Keratinocyte (primary cell): ENCODE results near the gene PSMB5. TPM values are rescaled to one million over a fixed set of nuclear protein-coding genes. Genes with fewer than 3 reads are reported as not detected.

Source experiments
- DNase-seq: peaks from one replicate; pipeline ENCODE4 v3.0.0-alpha.2; 2011; ENCODE audit warnings: low read depth, missing footprints, low spot score
- FAIRE-seq: peaks from 2 replicates; lab custom pipeline; 2011; peaks lifted over from hg19 to GRCh38; lab: Jason Lieb, UNC
- H2AFZ ChIP-seq: 2 replicates; pipeline ENCODE4 v1.6.0; 2012; ENCODE audit warnings: low read length, control low read depth, inconsistent platforms; ENCODE audit not compliant: control insufficient read depth
- H3K27ac ChIP-seq: 2 replicates; pipeline ENCODE4 v1.5.1; 2011; ENCODE audit warnings: low read length; ENCODE audit not compliant: control insufficient read depth, insufficient read depth
- H3K27me3 ChIP-seq: 3 replicates; pipeline ENCODE4 v1.6.0; 2011; ENCODE audit warnings: low read length; ENCODE audit not compliant: control insufficient read depth, insufficient read depth; ENCODE audit errors: extremely low read depth
- H3K36me3 ChIP-seq, 2 experiments: 2 replicates in 1 of 2; 3 replicates in 1 of 2; pipeline ENCODE4 v1.5.1; 2011; ENCODE audit warnings: low read length in 2 of 2, mild to moderate bottlenecking in 1 of 2; ENCODE audit not compliant: control insufficient read depth in 2 of 2, insufficient read depth in 2 of 2; ENCODE audit errors: extremely low read depth in 1 of 2
- H3K4me1 ChIP-seq: 3 replicates; pipeline ENCODE4 v1.5.1; 2011; ENCODE audit warnings: low read length; ENCODE audit not compliant: control insufficient read depth, insufficient read depth; ENCODE audit errors: extremely low read depth
- H3K4me2 ChIP-seq: 3 replicates; pipeline ENCODE4 v1.6.0; 2011; ENCODE audit warnings: low read depth, low read length; ENCODE audit not compliant: control insufficient read depth, insufficient read depth; ENCODE audit errors: extremely low read depth
- H3K4me3 ChIP-seq, 3 experiments: fragments of 200-600 bp in 1 of 3; sonication (generic) in 1 of 3; 2 replicates in 2 of 3; 3 replicates in 1 of 3; pipeline ENCODE4 v1.5.1; 2011 to 2016; ENCODE audit warnings: low read length in 3 of 3, mild to moderate bottlenecking in 3 of 3, control low read depth in 2 of 3, inconsistent platforms in 1 of 3, low read depth in 1 of 3, mixed read lengths in 1 of 3, mixed run types in 1 of 3, moderate library complexity in 1 of 3; ENCODE audit not compliant: control insufficient read depth in 2 of 3, insufficient read depth in 2 of 3; ENCODE audit errors: extremely low read depth in 1 of 3
- H3K79me2 ChIP-seq: 2 replicates; pipeline ENCODE4 v1.6.0; 2012; ENCODE audit warnings: low read length; ENCODE audit not compliant: control insufficient read depth, insufficient read depth
- H3K9ac ChIP-seq: 3 replicates; pipeline ENCODE4 v1.6.0; 2011; ENCODE audit warnings: low read length; ENCODE audit not compliant: control insufficient read depth, insufficient read depth; ENCODE audit errors: extremely low read depth
- H3K9me1 ChIP-seq: 3 replicates; pipeline ENCODE4 v1.6.0; 2011; ENCODE audit warnings: low read length; ENCODE audit not compliant: control insufficient read depth, insufficient read depth; ENCODE audit errors: extremely low read depth
- H3K9me3 ChIP-seq: 2 replicates; pipeline ENCODE4 v1.5.1; 2012; ENCODE audit warnings: low read depth, low read length; ENCODE audit not compliant: control insufficient read depth
- H4K20me1 ChIP-seq: 3 replicates; pipeline ENCODE4 v1.6.0; 2011; ENCODE audit warnings: low read length; ENCODE audit not compliant: control insufficient read depth, insufficient read depth; ENCODE audit errors: extremely low read depth
- EZH2 ChIP-seq: IDR thresholded peaks from one replicate; pipeline ENCODE4 v1.6.1; 2012; ENCODE audit warnings: inconsistent platforms, mild to moderate bottlenecking, low read length, moderate library complexity
- dilution Hi-C: fragments of 300-500 bp; cut with MboI; formaldehyde crosslinking; loops from one replicate; pipeline ENCODE4 v1.7.0; 2020; ENCODE audit warnings: low sequenced_read_pairs; ENCODE audit not compliant: extremely low pct_ligation_motif_present
- polyA plus RNA-seq, 5 experiments: library from polyadenylated mRNA; depleted of rRNA in 3 of 5; stranded (reverse) in 3 of 5; stranded (forward) in 1 of 5; unstranded in 1 of 5; fragments of >200 nt; gene quantifications; 1 replicate in 1 of 5; 2 replicates in 3 of 5; 3 replicates in 1 of 5; pipeline versions ENCODE4 v1.2.1 to v1.2.3, GENCODE V29; 2011 to 2012; ENCODE audit warnings: missing spikeins in 2 of 5, low read depth in 1 of 5, low replicate concordance in 1 of 5
- TF ChIP-seq, protein P1 (sequence below), 3 experiments: IDR thresholded peaks in 1 of 3; conservative IDR thresholded peaks in 1 of 3; optimal IDR thresholded peaks in 1 of 3; 2 replicates in 2 of 3; 3 replicates in 1 of 3; pipeline versions ENCODE3 to v1.5.1; 2011; ENCODE audit warnings: low read length in 3 of 3, mild to moderate bottlenecking in 3 of 3, moderate library complexity in 2 of 3, control low read depth in 1 of 3, inconsistent platforms in 1 of 3; ENCODE audit not compliant: insufficient read depth in 2 of 3; ENCODE audit errors: extremely low read depth in 1 of 3

Gene PSMB5
- polyA plus RNA-seq, 1 donor (not counting 4 experiments of a cell fraction or from before 2014, with no cell fraction given): 285 TPM

- DNase-seq (no peak), FAIRE-seq (no peak)
- Histone ChIP-seq H3K4me2 (no peak overlapping the region), H3K9ac (no peak overlapping the region), H4K20me1 (no peaks in the 10 kb centered on the region), H3K79me2 (peaks cover 4% of the 10 kb centered on the region), H3K4me1 (peaks cover 15% of the 10 kb centered on the region), H3K36me3 (peaks cover 21 to 60% of the 10 kb centered on the region in 2 experiments), H3K27ac (no peak overlapping the region), H3K4me3 (no peak overlapping the region), H2AFZ (no peak overlapping the region), H3K9me3 (no peaks in the 10 kb centered on the region), H3K9me1 (no peaks in the 10 kb centered on the region), H3K27me3 (no peaks in the 10 kb centered on the region)
- TF ChIP-seq EZH2: no peak
- TF ChIP-seq, protein P1, sequence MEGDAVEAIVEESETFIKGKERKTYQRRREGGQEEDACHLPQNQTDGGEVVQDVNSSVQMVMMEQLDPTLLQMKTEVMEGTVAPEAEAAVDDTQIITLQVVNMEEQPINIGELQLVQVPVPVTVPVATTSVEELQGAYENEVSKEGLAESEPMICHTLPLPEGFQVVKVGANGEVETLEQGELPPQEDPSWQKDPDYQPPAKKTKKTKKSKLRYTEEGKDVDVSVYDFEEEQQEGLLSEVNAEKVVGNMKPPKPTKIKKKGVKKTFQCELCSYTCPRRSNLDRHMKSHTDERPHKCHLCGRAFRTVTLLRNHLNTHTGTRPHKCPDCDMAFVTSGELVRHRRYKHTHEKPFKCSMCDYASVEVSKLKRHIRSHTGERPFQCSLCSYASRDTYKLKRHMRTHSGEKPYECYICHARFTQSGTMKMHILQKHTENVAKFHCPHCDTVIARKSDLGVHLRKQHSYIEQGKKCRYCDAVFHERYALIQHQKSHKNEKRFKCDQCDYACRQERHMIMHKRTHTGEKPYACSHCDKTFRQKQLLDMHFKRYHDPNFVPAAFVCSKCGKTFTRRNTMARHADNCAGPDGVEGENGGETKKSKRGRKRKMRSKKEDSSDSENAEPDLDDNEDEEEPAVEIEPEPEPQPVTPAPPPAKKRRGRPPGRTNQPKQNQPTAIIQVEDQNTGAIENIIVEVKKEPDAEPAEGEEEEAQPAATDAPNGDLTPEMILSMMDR (optimal IDR thresholded peaks at IDR 0.05 in 1 of 3, IDR thresholded peaks at IDR 0.05 in 1 of 3, conservative IDR thresholded peaks at IDR 0.05 in 1 of 3; ENCODE audit: extremely low read depth in 1 of 3, insufficient read depth in 2 of 3, low read length in 3 of 3): no peak
- dilution Hi-C loops: no loop called here
These were observed 45.0 kb upstream of the PSMB5 start for GRCh38 chr14:23079716-23080115.

- FAIRE-seq: peak; percentile 86
- TF ChIP-seq, protein P1 (optimal IDR thresholded peaks at IDR 0.05 in 1 of 3, IDR thresholded peaks at IDR 0.05 in 1 of 3, conservative IDR thresholded peaks at IDR 0.05 in 1 of 3; ENCODE audit: extremely low read depth in 1 of 3, insufficient read depth in 2 of 3, low read length in 3 of 3): no peak
- TF ChIP-seq EZH2: no peak
- Histone ChIP-seq H3K9me3 (no peaks in the 10 kb centered on the region), H3K9me1 (no peaks in the 10 kb centered on the region), H3K4me1 (peaks cover 15% of the 10 kb centered on the region), H3K36me3 (peaks cover 18 to 61% of the 10 kb centered on the region in 2 experiments), H3K4me2 (peak overlapping the region; percentile 20), H3K9ac (peak overlapping the region; percentile 18), H3K27ac (peak overlapping the region; percentile 44), H3K27me3 (no peaks in the 10 kb centered on the region), H2AFZ (no peak overlapping the region), H4K20me1 (no peaks in the 10 kb centered on the region), H3K4me3 (no peak overlapping the region), H3K79me2 (peaks cover 4% of the 10 kb centered on the region)
- dilution Hi-C loops: no loop called here
- no peak for DNase-seq
These were observed 44.0 kb upstream of the PSMB5 start for GRCh38 chr14:23078692-23079116.
